GM12891 (cell line): ENCODE measurements around the gene LCOR.

Experiments used
- DNase-seq: peaks from one replicate; pipeline ENCODE4 v3.0.0; 2011; ENCODE audit warnings: low spot score; ENCODE audit not compliant: insufficient read length
- FAIRE-seq: peaks from 2 replicates; lab custom pipeline; 2011; peaks lifted over from hg19 to GRCh38; lab: Jason Lieb, UNC
- PAX5 ChIP-seq: IDR thresholded peaks from 2 replicates; pipeline ENCODE4 v1.6.1; 2011; ENCODE audit warnings: low read length, moderate library complexity, mild to moderate bottlenecking; ENCODE audit not compliant: insufficient read depth, severe bottlenecking
- POLR2A ChIP-seq: IDR thresholded peaks from 2 replicates; pipeline ENCODE4 v1.6.1; 2011; ENCODE audit warnings: low read depth, low read length, control low read depth
- POLR2AphosphoS5 ChIP-seq: IDR thresholded peaks from 2 replicates; pipeline ENCODE4 v1.6.1; 2011; ENCODE audit warnings: low read depth, low read length, control low read depth
- POU2F2 ChIP-seq: IDR thresholded peaks from 2 replicates; pipeline ENCODE4 v1.6.1; 2011; ENCODE audit warnings: low read depth, mild to moderate bottlenecking, control low read depth, low read length, moderate library complexity
- SPI1 ChIP-seq: IDR thresholded peaks from 2 replicates; pipeline ENCODE4 v1.6.1; 2011; ENCODE audit warnings: low read depth, low read length, control low read depth
- TAF1 ChIP-seq: IDR thresholded peaks from 2 replicates; pipeline ENCODE4 v1.6.1; 2011; ENCODE audit warnings: low read depth, low read length, control low read depth

The LCOR gene

GRCh38 chr10:97038688-97039087, 206.6 kb downstream of the LCOR start:
- no peak for TF ChIP-seq PAX5
- TF ChIP-seq SPI1, result no peak
- TF ChIP-seq POLR2AphosphoS5, result no peak
- no peak for TF ChIP-seq TAF1
- DNase-seq (no peak), FAIRE-seq (no peak)

- no peak for FAIRE-seq
- TF ChIP-seq TAF1 (no peak), POU2F2 (no peak), PAX5 (no peak), SPI1 (no peak), POLR2AphosphoS5 (no peak), POLR2A (no peak)
- DNase-seq, result no peak
Measured at GRCh38 chr10:97039538-97040247, 207.6 kb downstream of the LCOR start.

GRCh38 chr10:97040248-97040584, 208.1 kb downstream of the LCOR start:
- TF ChIP-seq PAX5 (no peak), POLR2AphosphoS5 (no peak), TAF1 (no peak), SPI1 (no peak), POU2F2 (no peak)
- FAIRE-seq, result no peak
- DNase-seq, result no peak

DNA sequence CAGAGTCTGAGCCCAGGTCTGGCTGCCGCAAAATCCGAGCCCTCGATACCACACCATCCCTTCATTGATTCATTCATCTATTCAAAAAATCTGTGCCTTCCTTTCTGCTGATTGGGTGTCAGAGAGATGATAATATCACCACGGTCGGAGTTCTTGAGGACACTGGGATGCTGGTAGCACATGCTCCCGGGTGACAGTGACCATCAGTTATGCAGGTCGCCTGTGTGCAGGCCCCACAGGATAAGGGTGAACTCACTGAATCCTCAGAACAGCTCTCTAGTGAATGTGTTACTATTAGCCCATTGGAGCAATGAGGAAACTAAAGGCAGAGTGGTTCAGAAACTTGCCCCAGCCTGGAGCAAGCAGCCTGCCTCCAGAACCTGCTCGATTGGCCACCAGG, 208.6 kb downstream of the LCOR start:
- TF ChIP-seq PAX5, result no peak
- no peak for TF ChIP-seq SPI1
- no peak for TF ChIP-seq POLR2A
- no peak for TF ChIP-seq POLR2AphosphoS5
- TF ChIP-seq POU2F2, result no peak
- no peak for TF ChIP-seq TAF1
- no peak for FAIRE-seq
- DNase-seq, result no peak

- DNase-seq (no peak), FAIRE-seq (no peak)
- TF ChIP-seq POLR2AphosphoS5 (no peak), POU2F2 (no peak), POLR2A (no peak), TAF1 (no peak), SPI1 (no peak), PAX5 (no peak)
Measured at GRCh38 chr10:97042081-97042480, 210.0 kb downstream of the LCOR start.

DNA sequence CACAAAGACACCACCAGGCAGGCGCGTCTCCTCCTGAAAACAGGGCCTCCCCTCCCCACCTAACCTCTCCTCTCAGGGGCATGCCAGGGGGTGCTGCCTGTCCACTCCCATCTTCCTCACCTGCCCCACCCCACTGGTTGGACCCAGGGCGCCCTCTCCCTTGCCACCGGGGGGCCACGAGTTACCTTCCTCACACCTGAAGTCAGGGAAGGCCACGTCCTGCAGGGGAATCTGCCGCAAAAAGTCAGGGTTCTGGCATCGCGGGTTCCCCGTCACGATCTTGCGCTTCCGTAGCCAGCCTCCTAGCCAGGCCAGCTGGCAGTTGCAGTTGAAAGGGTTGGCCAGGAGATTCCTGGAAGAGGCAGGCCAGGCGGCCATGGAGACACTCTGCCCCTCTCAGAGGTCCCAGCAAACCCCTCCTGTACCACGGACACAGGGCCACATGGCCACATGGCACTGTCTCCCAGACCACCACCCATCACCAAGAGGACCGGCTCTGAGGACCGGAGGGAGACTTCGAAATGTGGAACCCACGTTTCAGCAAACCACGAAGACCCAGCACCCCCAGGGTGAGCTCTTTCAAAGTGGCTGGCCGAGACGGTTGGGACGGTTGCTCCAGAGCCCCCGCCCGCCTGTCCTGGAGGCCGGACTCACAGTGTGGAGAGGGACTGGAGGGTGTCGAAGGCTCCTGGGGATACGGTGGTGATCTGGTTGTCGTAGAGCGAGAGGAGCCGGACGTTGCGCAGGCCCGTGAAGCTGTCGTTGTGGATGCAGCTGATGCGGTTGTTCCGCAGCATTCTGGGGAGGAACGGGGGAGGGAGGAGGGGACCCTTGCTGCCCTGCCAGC, 210.8 kb downstream of the LCOR start:
- no peak for FAIRE-seq
- DNase-seq, result no peak
- TF ChIP-seq POLR2AphosphoS5 (no peak), SPI1 (no peak), POLR2A (no peak), POU2F2 (no peak), PAX5 (no peak), TAF1 (no peak)

DNA sequence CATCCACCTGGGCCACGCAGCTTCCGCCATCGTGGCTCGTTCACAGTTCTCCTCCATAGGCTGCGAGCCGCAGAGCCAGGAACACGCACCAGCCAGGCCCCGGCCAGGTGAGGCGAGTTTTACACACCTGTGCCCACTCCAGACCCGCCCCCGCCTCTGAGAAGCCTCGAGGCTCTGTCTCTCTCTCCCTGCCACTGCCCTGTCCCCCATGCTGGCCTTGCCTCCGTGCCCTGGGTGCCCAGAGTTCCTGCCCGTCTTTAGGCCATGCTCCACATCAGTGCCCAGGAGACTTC, 211.4 kb downstream of the LCOR start:
- FAIRE-seq (no peak), DNase-seq (no peak)
- TF ChIP-seq POU2F2 (no peak), SPI1 (no peak), TAF1 (no peak), POLR2AphosphoS5 (no peak), POLR2A (no peak), PAX5 (no peak)
